Caco-2 (cell line): ENCODE results near the gene FOXP1. TPM values are rescaled to one million over a fixed set of nuclear protein-coding genes. Genes with fewer than 3 reads are reported as not detected.

ENCODE experiments used
- BruUV-seq: library from RNA; stranded (reverse); fragments of 400-500 nt; replicated peaks from 2 replicates; lab custom pipeline; 2021; lab: Mats Ljungman, UMichigan
- CTCF ChIA-PET: fragments of 300-600 bp; sonication (Branson Sonifier 250); formaldehyde crosslinking; loops from one replicate; lab custom pipeline; 2022; ENCODE audit warnings: antibody characterized with exemption; lab: Charles Lee
- POLR2A ChIA-PET: fragments of 300-600 bp; sonication (Branson Sonifier 250); formaldehyde crosslinking; loops from one replicate; lab custom pipeline; 2022; ENCODE audit warnings: antibody characterized with exemption; lab: Charles Lee
- DNase-seq, 2 experiments: peaks; one replicate each; pipeline versions ENCODE4 v3.0.0 to v3.0.0-alpha.2; 2020 to 2022
- H3K27me3 ChIP-seq: replicated peaks from 2 replicates; pipeline ENCODE4 v1.6.0; 2011; ENCODE audit warnings: low read length; ENCODE audit not compliant: control insufficient read depth, insufficient read depth
- H3K36me3 ChIP-seq: 2 replicates; pipeline ENCODE4 v1.5.1; 2011; ENCODE audit warnings: low read length; ENCODE audit not compliant: control insufficient read depth, insufficient read depth
- H3K4me1 ChIP-seq: fragments of 250-450 bp; sonication (Bioruptor Pico); 2 replicates; pipeline ENCODE4 v1.5.1; 2020; ENCODE audit warnings: mild to moderate bottlenecking
- H3K4me3 ChIP-seq: 2 replicates; pipeline ENCODE4 v1.5.1; 2011; ENCODE audit warnings: low read depth, mild to moderate bottlenecking, control low read depth, low read length
- H3K9me3 ChIP-seq: fragments of 250-450 bp; sonication (Bioruptor Pico); 2 replicates; pipeline ENCODE4 v1.5.1; 2020; ENCODE audit warnings: mild to moderate bottlenecking, moderate library complexity
- H3K27ac Mint-ChIP-seq: one replicate; pipeline ENCODE4 v1.8.0; 2022; ENCODE audit warnings: mixed read lengths; ENCODE audit not compliant: unreplicated experiment
- H3K27me3 Mint-ChIP-seq: one replicate; pipeline ENCODE4 v1.8.0; 2022; ENCODE audit warnings: mixed read lengths; ENCODE audit not compliant: insufficient read depth, unreplicated experiment
- H3K36me3 Mint-ChIP-seq: one replicate; pipeline ENCODE4 v1.8.0; 2022; ENCODE audit warnings: mild to moderate bottlenecking, mixed read lengths; ENCODE audit not compliant: insufficient read depth, unreplicated experiment
- H3K4me1 Mint-ChIP-seq: one replicate; pipeline ENCODE4 v1.8.0; 2022; ENCODE audit warnings: low read depth, mixed read lengths; ENCODE audit not compliant: unreplicated experiment
- H3K4me3 Mint-ChIP-seq: one replicate; pipeline ENCODE4 v1.8.0; 2022; ENCODE audit warnings: mild to moderate bottlenecking, moderate library complexity, mixed read lengths; ENCODE audit not compliant: unreplicated experiment
- H3K9me3 Mint-ChIP-seq: one replicate; pipeline ENCODE4 v1.8.0; 2022; ENCODE audit warnings: mixed read lengths; ENCODE audit not compliant: unreplicated experiment
- CTCF ChIP-seq, 2 experiments: fragments of 200-600 bp in 1 of 2; IDR thresholded peaks; 1 replicate in 1 of 2; 2 replicates in 1 of 2; pipeline versions ENCODE4 v1.5.1 to v1.8.0; 2011 to 2022; ENCODE audit warnings: antibody characterized with exemption in 1 of 2, control low read depth in 1 of 2, inconsistent platforms in 1 of 2, low read depth in 1 of 2, low read length in 1 of 2, mild to moderate bottlenecking in 1 of 2, moderate library complexity in 1 of 2; ENCODE audit not compliant: insufficient read depth in 1 of 2, severe bottlenecking in 1 of 2, unreplicated experiment in 1 of 2
- intact Hi-C: fragments of 100-400 bp; cut with micrococcal nuclease; formaldehyde crosslinking; loops from one replicate; pipeline ENCODE4 v1.10.0; 2022; ENCODE audit not compliant: unreplicated experiment
- total RNA-seq: library from RNA; stranded (reverse); gene quantifications from 2 replicates; pipeline ENCODE4 v1.2.3, GENCODE V29; 2022

The FOXP1 gene
- total RNA-seq, 1 experiment from 2014 or later, result 131 TPM

GRCh38 chr3:71228156-71228866 lies 355.2 kb downstream of the FOXP1 start:
- H3K27me3 Mint-ChIP-seq, result no peaks in the 10 kb centered on the region
- no peak overlapping the region for H3K4me3 Mint-ChIP-seq
- no peak for TF ChIP-seq CTCF (IDR thresholded peaks at IDR 0.05; ENCODE audit: insufficient read depth in 1 of 2, low read depth in 1 of 2, low read length in 1 of 2, severe bottlenecking in 1 of 2, unreplicated experiment in 1 of 2)
- H3K36me3 ChIP-seq, result no peaks in the 10 kb centered on the region
- no peak overlapping the region for H3K4me3 ChIP-seq
- no peak for DNase-seq
- H3K27ac Mint-ChIP-seq, result no peak overlapping the region
- H3K36me3 Mint-ChIP-seq, result peaks cover 22% of the 10 kb centered on the region
- peaks cover 5% of the 10 kb centered on the region; the same call in 1 of the 2 replicates for H3K4me1 ChIP-seq
- H3K4me1 Mint-ChIP-seq, result peaks cover 11% of the 10 kb centered on the region
- no peaks in the 10 kb centered on the region for H3K9me3 ChIP-seq
- intact Hi-C loops, result loop anchor here (2.0 kb wide), 1 partner anchor 14 kb away; no protein-coding TSS in a partner anchor
- H3K9me3 Mint-ChIP-seq, result peaks cover 2% of the 10 kb centered on the region
- ChIA-PET POLR2A (no interaction called here), CTCF (no interaction called here)
- no peaks in the 10 kb centered on the region for H3K27me3 ChIP-seq
- no TSS peak for BruUV-seq

DNA sequence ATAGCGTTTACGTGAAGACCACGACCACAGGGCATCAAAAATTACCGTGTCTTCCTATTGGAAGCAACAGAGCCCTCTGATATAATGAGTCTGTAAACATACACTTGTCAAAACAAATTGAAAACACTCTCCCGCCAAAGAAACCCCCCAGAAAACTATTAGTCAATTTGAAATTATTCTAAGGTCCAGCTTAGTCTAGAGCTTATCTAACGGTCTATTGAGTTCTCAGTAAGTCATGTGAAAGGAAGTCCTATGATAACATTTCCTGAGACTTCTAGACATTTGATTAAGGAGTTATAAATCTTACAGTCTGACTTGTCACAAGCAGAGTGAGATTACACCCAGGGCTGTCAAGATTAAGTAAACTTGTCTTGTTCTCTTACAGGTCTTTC lies 356.3 kb downstream of the FOXP1 start:
- Mint-ChIP-seq H3K9me3 (peaks cover 13% of the 10 kb centered on the region), H3K4me1 (peaks cover 11% of the 10 kb centered on the region), H3K27ac (no peak overlapping the region), H3K27me3 (no peaks in the 10 kb centered on the region), H3K4me3 (no peak overlapping the region), H3K36me3 (peaks cover 17% of the 10 kb centered on the region)
- Histone ChIP-seq H3K4me1 (peaks cover 5% of the 10 kb centered on the region; the same call in 1 of the 2 replicates), H3K36me3 (no peaks in the 10 kb centered on the region), H3K27me3 (no peaks in the 10 kb centered on the region), H3K4me3 (no peak overlapping the region), H3K9me3 (no peaks in the 10 kb centered on the region)
- ChIA-PET CTCF (no interaction called here), POLR2A (no interaction called here)
- no peak for TF ChIP-seq CTCF (IDR thresholded peaks at IDR 0.05; ENCODE audit: insufficient read depth in 1 of 2, low read depth in 1 of 2, low read length in 1 of 2, severe bottlenecking in 1 of 2, unreplicated experiment in 1 of 2)
- intact Hi-C loops, result no loop called here
- no peak for DNase-seq
- BruUV-seq, result no TSS peak

- Histone ChIP-seq H3K36me3 (no peaks in the 10 kb centered on the region), H3K9me3 (no peaks in the 10 kb centered on the region), H3K27me3 (no peaks in the 10 kb centered on the region), H3K4me3 (no peak overlapping the region), H3K4me1 (peaks cover 5% of the 10 kb centered on the region; the same call in 1 of the 2 replicates)
- Mint-ChIP-seq H3K4me3 (no peak overlapping the region), H3K36me3 (peaks cover 12% of the 10 kb centered on the region), H3K4me1 (peaks cover 11% of the 10 kb centered on the region), H3K27ac (no peak overlapping the region), H3K9me3 (peaks cover 13% of the 10 kb centered on the region), H3K27me3 (no peaks in the 10 kb centered on the region)
- ChIA-PET CTCF (no interaction called here), POLR2A (no interaction called here)
- BruUV-seq, result no TSS peak
- DNase-seq, result no peak
- intact Hi-C loops, result no loop called here
- TF ChIP-seq CTCF (IDR thresholded peaks at IDR 0.05; ENCODE audit: insufficient read depth in 1 of 2, low read depth in 1 of 2, low read length in 1 of 2, severe bottlenecking in 1 of 2, unreplicated experiment in 1 of 2), result no peak
These were observed 356.8 kb downstream of the FOXP1 start for GRCh38 chr3:71226565-71227269.
